NCI-H524 treated with DMSO at 0.1 percent for 48 hours (cell line): ENCODE data around the gene NDRG2.

ENCODE experiments used
- DNase-seq: peaks from one replicate; lab custom pipeline; 2025; lab: John Stamatoyannopoulos, UW

NDRG2 gene

DNA sequence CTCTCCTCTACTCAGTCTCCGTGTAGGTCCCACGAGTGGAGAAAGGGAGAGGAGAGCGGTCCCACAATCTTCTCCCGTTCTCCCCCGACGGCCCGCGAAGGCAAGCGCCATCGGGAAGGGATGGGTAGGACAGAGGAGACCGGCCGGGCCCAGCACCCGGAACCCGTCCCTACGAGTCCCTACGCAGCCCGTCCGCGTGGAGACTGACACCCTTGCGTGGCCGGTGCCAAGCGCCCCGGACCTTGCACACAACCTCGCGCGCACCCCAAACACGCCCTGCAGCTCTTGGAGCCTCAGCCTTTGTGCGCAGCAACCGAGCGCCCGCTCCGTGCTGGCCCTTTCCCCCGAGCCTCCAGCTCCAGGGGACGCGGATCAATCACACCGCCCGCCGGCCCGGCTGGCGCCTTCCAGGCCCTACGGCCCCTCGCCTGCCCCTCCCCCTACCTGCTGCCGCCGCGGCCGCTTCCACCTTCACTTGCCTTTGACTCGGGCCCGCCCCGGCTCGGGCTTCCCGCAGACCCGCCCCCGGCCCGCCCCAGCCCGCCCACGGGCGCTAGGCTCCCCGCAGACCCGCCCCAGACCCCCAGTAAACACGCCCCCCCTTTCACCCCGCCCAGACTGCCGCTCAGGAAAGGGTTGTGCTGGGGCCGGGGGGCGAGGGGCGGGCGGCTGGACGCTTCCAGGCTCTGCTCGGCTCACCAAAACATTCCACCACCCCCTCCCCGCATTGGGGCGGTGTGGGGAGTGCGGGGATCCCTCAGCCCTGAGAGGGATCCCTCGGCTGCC is at the start of gene NDRG2:
Gene NDRG2 (minus strand): TSS at position 477 of the 786 bp plus-strand sequence. CDS start 1,746 bp downstream, outside the sequence.
- no peak for DNase-seq

DNA sequence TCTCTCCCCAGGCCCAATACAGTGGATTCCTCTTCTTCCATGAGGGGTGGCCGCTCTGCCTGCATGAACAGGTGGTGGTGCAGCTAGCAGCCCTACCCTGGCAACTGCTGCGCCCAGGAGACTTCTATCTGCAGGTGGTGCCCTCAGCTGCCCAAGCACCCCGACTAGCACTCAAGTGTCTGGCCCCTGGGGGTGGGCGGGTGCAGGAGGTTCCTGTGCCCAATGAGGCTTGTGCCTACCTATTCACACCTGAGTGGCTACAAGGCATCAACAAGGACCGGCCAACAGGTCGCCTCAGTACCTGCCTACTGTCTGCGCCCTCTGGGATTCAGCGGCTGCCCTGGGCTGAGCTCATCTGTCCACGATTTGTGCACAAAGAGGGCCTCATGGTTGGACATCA is 49.1 kb upstream of the NDRG2 start:
- no peak for DNase-seq

DNA sequence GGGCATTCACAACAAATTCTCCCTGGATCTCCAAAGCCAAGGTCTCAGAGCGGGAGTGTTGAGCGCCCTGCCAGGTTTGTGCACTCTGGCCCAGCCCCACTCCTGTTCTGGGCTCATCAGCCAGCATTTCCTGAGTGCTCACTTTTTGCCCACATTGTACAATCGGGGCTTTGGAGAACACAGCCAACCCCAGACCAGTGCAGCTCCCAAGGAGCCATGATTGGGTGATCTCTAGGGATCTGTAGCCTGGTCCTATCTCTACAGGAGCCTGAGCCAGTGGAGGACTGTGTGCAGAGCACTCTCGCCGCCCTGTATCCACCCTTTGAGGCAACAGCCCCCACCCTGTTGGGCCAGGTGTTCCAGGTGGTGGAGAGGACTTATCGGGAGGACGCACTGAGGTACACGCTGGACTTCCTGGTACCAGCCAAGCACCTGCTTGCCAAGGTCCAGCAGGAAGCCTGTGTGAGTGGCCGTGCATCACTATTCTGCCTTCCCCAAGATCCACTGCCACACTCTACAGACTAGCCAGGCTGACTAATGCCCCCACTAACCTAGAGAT is 48.0 kb upstream of the NDRG2 start:
- no peak for DNase-seq

DNA sequence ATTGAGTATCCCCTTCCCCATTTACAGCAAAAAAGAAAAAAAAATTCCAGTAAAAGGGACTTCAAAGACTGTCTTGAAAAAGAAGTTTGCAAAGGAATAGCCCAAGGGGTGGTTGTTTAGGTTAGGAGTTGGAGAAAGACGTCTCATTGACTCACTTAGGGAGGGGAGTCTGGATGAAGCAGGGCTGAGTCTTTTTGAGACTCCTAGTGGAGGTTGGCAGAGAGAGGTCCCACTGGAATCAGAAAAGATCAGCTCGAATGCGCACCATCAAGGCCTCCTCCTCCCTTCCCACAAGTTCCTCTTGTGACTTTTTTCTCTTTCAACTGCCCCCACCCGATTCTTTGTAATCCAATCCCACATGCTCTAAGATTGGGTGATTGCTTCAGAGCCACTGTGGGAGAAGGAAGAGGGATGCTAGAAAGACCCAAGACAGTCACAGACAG is 47.2 kb upstream of the NDRG2 start:
- DNase-seq, result no peak

DNA sequence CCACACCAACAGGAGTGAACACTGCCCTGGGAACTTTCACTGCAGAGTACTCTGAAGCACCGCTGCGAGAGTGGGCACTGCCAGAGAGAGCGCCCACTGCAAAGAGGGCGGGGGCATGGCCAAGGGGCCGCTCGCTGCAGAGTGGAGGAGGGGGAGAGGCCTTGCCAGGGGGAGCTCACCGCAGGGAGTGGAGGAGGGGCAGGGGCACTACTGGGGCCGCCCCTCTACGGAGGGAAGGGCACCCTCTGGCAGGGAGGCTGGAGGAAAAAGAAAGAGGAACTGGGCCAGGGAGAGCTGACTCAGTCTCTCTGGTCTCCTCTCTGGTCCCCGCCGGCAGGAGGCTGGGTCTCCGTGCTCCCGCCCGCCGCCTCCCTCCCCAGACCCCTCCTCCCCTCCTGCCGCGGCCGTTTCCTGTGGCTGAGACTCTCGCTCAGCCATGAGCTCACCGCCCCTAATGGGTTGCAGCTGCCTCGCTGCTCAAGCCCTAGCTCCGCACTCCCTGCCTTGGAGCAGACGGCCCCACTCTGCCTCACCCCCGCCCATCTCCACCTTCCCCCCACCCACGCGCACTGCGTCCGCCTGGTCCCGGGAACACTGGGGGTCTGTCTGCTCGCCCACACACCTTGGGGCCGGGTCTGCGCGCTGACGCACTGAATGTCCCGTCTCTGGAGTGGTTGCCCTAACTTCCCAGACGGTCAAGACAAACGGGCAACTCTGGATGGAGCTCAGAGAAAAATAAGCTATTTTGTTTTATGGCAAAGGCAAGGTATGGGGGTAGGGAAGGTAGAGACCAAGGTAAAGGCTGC is 46.6 kb upstream of the NDRG2 start:
- peak; percentile 14 for DNase-seq

DNA sequence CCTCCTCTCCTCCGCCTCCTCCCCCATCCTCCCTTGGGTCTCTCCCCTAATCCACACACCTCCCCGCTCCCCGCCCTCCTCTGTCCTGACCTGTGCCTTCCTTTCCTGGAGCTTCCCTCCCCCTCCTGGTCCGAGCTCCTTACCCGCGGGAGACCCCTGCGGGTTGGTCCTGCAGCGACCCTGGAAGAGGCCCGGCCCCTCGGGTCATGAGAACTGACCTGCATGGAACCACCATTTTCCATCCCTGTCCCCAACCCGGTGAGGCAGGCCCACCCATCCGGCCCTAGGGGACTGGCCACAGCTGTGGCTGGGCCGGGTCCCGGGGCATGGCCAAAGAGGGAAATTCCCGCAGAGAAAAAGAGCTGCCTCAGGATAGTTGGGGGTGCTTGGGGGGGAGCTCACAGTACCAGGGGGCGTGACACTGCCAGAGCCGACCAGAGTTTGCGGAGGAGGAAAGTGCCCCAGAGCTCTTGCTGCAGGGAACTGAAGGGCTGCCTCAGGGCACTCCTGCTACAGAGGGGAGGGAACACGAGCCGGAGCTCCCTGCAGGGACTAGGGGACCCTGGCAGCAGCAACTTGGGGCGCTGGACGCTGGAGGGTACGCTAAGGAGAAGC is 45.9 kb upstream of the NDRG2 start:
- no peak for DNase-seq

DNA sequence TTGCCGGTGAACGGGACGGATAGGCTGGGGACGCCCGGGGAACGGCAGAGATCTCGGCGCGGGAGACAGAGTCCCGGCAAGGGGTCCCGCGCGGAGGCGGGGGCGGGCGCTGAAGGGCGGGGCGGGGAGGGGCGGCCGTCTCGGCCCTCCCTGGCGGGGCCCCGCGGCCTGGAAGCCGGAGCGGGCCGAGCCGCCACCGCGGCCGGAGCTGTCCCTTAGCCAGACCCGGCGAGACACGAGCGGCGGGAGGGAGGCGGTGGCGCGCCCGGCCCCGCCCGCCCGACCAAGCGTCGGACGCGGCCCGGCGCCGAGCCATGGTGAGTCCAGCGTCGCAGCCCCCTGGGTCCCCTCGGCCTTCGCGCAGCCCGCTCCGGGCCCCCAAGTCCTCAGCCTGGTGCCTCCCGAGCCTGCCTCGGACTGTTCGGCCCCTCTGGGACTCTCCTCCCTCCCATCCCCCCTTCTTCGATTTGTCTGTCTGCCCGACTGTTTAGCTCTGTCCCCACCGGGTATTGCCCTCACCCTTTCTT is 45.3 kb upstream of the NDRG2 start, which contains the start of gene ARHGEF40:
Gene ARHGEF40 (plus strand): TSS at position 222 of the 527 bp plus-strand sequence. CDS start 93 bp downstream, at position 315.
- no peak for DNase-seq

DNA sequence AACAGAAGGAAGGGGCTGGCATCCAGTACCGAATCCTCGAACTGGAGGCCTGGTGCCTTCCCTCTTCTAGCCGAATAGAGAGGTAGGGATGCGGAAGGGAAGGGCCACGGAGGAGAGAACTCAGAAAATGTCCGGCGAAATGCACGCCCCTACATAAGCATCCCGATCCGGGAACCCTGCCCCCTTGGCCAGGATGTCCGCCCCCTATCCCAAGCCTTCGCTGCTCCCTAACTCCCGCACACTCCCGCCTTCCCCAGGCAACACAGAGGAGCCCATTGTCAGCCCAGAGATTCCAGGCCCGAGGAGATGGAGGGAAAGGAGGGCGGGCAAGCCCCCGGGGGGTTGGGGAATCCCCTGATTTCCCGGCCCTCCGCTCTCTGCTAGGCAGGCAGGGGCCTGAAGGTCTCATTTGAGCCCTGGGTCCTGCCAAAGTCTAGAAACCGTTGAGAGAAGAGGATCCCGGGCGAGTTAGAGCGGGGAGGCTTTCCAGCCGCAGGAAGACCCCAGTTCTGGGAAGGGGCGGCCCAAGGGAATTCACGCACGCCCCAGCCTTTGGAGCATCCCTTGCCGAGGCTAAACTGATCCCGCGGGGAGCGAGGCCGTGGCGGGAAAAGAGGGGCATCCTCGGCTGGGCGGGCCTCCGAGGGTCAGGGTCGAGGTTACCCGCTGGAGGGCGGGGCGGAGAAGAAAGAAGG is 44.7 kb upstream of the NDRG2 start:
- DNase-seq, result no peak

DNA sequence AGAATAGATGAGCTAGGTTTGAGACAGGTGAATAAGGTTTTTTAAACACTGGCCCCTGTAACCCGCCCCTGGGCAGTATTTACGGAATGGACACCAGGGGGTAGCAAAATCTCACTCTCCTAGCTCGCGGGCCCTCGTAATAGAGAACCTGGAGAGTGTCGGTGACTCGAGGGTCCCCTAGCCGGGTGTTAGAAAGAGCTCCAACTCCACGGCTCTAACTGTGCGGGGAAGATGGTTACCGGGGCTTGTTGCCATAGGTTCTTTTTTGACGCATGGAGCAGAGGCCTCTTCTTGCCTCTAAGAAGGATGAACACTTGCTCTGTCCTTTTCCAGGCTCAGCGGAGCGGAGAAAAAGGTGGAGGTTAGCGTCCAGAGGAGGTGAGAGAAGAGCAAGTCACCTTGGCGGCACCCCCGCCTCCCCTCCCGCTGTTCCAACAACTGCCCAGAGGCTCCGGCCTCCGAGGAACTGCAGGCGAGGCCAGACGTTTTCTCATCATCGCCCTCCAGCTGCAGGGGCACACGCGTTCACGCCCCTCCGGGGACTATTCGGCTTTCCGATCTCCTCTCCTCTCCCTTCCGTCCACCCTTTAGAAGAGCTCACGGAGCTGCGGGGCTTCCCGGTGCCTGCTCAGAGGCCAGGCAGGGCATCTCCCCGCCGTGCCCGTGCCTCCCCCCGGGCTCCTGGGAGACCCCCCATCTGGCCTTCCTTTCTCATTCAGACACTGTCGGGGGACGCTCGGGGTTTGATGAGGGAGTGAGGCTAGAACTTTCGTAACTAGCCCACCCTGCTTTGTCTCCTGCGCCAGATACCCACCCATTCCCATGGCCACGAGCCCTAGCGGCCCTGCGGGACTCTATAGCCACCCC is 43.9 kb upstream of the NDRG2 start:
- peak; percentile 56 for DNase-seq

DNA sequence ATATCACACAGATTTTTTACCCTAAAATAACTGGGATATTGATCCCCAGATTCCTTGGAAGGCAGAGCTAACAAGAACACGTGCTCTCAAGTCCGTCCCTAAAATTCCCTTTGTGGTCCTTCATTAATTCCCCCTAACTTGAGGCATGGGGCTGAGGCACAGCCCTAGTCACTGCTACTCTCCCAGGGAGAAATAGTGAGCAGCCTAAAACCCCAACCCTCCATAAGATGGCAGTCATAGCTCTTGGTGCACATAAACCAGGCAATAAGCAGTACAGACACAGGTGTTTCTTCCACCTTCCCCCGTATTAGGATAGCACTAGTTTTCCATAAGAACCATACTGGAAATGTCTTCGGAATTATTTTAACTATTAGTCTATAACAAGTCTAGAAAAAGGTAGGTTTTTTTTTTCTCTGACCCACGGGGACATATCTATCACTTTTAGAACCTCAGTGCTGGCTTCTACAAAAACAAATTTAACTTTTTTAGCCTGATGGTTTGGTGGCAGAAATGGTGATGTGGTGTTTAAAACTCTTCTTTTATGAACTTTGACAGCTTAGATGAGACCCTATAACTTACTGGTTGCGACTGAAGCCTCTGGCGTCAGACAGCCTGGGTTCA is 42.1 kb upstream of the NDRG2 start:
- DNase-seq, result peak; percentile 23

DNA sequence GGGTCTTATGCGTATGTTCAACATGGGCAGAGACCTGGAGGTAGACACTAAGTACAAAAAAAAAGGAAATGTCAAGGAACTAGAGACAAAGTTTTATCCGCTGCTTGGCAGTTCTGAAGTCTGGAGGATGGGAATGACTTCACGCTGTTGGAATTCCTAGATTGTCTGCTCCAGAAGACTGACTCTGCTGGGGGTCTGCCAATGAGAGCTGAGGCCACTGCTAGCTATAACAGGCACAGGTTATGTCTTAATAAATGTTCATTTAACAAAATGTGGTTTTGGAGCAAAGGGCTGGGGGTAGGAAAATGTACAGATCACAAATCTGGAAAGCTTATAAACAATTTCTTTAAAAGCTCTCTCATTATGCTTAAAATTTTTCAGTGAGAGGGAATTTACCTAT is 38.6 kb upstream of the NDRG2 start:
- no peak for DNase-seq

DNA sequence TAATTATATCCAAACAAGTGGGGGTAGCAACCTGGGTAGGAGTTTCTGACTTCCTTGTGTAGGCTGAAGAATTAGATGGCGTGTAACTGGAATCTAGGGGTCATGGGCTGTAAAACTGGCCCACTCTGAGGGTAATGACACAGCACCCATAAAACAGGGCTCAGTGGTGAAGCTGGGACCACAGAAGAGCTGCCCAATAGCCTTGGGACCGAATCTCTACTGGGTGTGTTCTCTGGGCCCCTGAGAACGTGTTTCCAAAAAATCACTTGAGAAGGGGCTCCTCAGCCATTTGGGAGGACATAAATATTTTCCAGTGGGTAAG is 36.4 kb upstream of the NDRG2 start:
- DNase-seq, result no peak

DNA sequence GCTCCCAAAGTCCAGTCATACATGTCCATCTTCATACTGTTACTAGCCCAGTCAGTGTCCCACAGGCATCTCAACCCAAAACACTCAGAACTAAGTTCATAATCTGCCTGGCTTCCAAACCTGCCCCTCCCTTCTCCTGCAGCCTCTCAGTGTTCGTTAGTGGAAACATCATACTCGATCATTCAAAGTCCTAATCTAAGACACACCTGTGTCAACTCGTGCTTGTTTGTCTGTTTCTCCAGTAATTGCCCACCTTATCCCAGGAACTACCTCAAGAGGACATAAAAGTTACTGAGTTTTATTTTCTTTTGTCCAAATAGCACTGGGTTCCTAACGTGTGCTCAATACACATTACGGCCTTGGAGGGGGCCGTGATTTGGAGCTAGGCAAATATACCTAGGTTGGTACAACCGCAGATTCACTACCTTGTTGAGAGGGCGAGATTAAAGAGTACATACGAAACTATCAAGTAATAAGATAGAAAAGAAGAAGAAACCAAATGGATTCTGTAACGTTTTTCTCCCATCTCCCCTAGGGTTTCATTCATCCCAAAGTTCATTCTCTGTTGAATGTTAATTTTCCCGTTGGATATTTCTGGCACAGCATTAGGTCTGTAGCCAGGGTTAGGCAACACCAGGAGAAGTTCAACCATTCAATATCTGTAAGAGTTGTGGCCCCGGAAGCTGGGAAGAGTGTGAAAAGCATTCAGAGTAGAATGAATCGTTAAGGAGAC is 35.9 kb upstream of the NDRG2 start:
- DNase-seq, result no peak

DNA sequence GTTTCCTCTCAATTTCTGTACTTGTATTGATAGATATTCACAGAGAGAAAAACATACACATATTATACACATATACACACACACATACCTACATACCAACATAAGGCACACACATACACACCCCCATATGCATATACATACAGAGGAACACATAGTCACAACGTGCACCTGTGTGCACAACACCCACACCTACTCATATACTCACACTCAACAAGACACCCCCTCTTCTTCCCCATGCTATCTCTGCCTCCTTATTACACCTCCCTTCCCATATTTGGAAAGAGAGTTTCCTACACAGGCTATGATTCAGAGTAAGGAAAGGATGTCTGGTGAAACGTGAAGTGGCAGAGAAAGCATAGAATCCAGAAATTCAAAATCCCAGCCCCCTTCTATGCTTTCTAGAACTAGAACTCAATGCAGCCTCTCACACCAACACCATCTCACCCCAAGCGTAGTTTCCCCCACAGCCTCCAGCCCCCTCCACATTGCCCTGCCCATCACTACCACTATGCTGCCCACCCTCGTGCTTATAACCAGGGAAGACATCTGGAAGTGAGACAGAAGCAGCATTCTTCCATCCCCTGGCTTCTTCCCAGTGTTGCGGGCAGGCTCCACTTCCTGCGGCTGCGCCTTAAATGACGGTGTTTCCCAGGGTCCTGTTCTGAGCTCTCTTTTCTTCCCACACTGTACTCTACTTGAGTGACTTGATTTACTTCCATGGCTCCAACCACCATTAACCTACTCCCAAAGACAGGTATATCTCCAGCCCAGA is 35.2 kb upstream of the NDRG2 start:
- no peak for DNase-seq

DNA sequence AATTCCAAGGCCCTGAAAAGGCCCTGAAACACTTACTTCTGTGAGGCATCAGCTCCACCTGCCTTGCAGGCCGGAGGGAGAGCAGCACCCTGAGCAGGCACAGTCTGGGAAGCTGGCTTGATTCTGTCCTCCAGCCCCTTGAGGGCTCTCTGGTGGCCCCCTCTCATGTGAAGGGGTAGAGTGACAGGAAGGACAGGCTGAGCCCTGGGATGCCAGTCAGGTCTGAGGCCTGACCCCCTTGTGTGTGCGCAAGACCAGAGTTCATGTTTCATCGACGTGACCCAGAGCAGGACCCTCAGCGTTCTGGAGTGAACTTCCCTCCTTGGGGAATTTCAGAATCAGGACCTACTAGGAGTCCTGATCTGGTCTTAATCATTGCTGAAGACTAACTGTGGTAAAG is 34.0 kb upstream of the NDRG2 start:
- no peak for DNase-seq

DNA sequence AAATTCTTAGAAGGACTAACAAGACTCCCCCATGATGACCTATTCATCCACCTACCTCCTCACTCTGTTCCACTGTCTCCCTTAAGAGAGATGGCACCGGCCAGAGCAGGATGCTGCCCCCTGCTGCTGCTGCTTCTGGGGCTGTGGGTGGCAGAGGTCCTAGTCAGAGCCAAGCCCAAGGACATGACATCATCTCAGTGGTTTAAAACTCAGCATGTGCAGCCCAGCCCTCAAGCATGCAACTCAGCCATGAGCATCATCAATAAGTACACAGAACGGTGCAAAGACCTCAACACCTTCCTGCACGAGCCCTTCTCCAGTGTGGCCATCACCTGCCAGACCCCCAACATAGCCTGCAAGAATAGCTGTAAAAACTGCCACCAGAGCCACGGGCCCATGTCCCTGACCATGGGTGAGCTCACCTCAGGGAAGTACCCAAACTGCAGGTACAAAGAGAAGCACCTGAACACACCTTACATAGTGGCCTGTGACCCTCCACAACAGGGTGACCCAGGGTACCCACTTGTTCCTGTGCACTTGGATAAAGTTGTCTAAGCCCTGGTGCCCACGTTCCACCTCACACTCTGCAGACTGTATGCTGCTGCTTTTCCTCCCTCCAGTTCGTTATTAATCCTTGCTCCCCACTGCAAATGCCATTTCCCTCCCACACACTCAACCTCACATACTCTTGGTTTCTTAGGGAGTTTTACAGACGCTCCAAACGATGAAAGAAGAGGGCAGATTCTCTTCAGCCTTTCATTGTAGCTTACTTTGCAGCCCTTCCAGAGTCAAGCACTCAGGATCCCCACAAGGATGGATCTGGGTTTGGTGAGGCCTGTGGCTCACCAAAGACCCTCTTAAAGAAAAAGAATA is 33.2 kb upstream of the NDRG2 start, which contains the start of gene RNASE8:
Gene RNASE8 (plus strand): TSS at position 20 of the 873 bp plus-strand sequence. CDS start 71 bp downstream, at position 91.
- DNase-seq, result no peak

DNA sequence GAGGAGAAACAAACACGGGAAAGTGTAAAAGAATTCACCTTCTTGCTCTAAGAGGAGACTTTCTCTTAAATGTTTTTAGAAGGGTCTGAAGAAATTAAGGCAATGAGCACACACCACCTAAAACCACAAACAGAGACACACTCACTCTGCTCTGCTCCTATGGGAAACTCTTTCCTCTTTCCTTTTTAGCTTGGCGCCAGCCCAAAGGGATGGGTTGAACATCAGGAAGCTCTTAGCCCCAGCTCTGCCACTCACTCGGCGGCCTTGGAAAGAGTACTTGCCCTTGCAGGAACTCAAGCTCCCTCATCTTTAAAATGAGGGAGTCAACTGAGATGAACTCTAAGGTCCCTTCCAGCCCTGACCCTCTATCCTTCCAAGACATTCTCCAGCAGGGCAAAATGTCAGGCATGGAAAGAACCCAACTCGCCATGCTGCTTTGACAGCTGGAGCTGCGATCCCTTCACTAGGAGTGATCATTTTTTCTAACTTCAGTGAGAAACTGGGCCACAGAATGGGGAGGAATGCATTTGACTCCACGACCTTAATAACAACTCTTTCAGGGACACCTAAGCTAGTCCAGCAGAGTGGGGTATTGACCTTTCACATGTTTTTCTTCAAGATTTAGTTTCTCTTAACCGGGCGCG is 31.8 kb upstream of the NDRG2 start:
- DNase-seq, result no peak
